ENCODE data around the gene PPP1R26. TPM values are rescaled to one million over a fixed set of nuclear protein-coding genes. Genes with fewer than 3 reads are reported as not detected.

Gene PPP1R26
- total and polyA plus RNA-seq, 2 experiments from 2014 or later = 10.7 to 49.8 TPM

DNA sequence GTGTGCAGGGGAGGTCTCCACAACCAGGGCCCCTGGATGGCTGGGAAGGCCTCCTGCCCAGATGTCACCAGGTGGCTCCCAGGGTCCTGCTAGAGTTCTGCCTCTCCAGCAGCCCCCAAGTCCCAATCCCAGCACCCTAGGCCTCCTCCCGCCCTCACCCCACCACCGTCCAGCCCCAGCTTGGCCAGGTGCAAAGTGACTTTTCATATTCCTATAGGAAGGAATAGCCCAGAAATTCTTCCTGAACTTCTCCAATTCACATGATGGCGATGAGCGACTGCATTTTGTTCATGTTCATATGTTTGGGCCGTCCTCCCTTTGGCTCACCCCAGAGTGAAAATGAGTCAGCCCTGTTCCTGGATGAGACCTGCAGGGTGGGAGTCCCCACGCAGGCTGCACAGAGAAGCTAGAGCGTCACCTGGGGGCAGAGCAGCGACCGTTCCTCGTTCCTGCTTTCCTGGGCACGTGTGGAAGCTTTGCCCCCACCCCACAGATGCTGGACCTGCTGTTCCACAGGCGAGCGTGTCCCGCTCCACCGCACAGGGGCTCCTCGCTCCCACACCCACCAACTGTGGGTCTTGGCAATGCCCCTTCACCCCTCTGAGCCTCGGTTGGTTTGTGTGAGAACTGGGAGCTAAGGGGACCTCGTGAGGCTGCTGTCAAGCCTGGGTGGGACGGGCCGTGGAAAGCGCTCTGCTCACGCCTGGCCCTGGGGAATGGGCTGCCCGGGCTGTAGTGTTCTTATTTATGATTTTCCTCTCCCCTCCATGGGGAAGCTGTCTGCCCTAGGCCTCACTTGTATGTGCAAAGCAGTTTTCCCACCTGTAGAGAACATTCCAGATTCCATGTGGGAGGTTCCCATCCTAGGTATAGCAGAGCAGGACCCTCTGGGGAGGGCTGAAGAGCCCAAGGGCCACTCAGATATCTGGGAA lies 27.8 kb downstream of the PPP1R26 start:
- Mint-ChIP-seq H3K4me3 (no peak overlapping the region), H3K27ac (no peak overlapping the region), H3K27me3 (ENCODE audit: insufficient read depth, low read depth, poor library complexity) (peaks cover 9% of the 10 kb centered on the region), H3K4me1 (peaks cover 4% of the 10 kb centered on the region; the same call in 2 of the 3 replicates), H3K36me3 (ENCODE audit: low read depth) (peaks cover 29% of the 10 kb centered on the region), H3K9me3 (no peaks in the 10 kb centered on the region; the same call in 2 of the 3 replicates)
- TF ChIP-seq ZNF114 (CRISPR knock-in tag; IDR thresholded peaks at IDR 0.05) (no peak), CREB1 (CRISPR knock-in tag; IDR thresholded peaks at IDR 0.05; ENCODE audit: low read depth) (no peak), POLR2AphosphoS5 (IDR thresholded peaks at IDR 0.05; ENCODE audit: low read depth) (no peak), EZH2phosphoT487 (IDR thresholded peaks at IDR 0.05; ENCODE audit: unreplicated experiment) (no peak), NANOG (IDR thresholded peaks at IDR 0.05; ENCODE audit: borderline replicate concordance) (no peak), STAT1 (IDR thresholded peaks at IDR 0.05; ENCODE audit: unreplicated experiment) (no peak), JUNB (IDR thresholded peaks at IDR 0.05; ENCODE audit: unreplicated experiment) (no peak)
- TF ChIP-seq, protein P1, sequence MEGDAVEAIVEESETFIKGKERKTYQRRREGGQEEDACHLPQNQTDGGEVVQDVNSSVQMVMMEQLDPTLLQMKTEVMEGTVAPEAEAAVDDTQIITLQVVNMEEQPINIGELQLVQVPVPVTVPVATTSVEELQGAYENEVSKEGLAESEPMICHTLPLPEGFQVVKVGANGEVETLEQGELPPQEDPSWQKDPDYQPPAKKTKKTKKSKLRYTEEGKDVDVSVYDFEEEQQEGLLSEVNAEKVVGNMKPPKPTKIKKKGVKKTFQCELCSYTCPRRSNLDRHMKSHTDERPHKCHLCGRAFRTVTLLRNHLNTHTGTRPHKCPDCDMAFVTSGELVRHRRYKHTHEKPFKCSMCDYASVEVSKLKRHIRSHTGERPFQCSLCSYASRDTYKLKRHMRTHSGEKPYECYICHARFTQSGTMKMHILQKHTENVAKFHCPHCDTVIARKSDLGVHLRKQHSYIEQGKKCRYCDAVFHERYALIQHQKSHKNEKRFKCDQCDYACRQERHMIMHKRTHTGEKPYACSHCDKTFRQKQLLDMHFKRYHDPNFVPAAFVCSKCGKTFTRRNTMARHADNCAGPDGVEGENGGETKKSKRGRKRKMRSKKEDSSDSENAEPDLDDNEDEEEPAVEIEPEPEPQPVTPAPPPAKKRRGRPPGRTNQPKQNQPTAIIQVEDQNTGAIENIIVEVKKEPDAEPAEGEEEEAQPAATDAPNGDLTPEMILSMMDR (conservative IDR thresholded peaks at IDR 0.05; ENCODE audit: low read depth in 2 of 2) = no peak; a peak in 1 of 4 replicates
- TF ChIP-seq, protein P2, sequence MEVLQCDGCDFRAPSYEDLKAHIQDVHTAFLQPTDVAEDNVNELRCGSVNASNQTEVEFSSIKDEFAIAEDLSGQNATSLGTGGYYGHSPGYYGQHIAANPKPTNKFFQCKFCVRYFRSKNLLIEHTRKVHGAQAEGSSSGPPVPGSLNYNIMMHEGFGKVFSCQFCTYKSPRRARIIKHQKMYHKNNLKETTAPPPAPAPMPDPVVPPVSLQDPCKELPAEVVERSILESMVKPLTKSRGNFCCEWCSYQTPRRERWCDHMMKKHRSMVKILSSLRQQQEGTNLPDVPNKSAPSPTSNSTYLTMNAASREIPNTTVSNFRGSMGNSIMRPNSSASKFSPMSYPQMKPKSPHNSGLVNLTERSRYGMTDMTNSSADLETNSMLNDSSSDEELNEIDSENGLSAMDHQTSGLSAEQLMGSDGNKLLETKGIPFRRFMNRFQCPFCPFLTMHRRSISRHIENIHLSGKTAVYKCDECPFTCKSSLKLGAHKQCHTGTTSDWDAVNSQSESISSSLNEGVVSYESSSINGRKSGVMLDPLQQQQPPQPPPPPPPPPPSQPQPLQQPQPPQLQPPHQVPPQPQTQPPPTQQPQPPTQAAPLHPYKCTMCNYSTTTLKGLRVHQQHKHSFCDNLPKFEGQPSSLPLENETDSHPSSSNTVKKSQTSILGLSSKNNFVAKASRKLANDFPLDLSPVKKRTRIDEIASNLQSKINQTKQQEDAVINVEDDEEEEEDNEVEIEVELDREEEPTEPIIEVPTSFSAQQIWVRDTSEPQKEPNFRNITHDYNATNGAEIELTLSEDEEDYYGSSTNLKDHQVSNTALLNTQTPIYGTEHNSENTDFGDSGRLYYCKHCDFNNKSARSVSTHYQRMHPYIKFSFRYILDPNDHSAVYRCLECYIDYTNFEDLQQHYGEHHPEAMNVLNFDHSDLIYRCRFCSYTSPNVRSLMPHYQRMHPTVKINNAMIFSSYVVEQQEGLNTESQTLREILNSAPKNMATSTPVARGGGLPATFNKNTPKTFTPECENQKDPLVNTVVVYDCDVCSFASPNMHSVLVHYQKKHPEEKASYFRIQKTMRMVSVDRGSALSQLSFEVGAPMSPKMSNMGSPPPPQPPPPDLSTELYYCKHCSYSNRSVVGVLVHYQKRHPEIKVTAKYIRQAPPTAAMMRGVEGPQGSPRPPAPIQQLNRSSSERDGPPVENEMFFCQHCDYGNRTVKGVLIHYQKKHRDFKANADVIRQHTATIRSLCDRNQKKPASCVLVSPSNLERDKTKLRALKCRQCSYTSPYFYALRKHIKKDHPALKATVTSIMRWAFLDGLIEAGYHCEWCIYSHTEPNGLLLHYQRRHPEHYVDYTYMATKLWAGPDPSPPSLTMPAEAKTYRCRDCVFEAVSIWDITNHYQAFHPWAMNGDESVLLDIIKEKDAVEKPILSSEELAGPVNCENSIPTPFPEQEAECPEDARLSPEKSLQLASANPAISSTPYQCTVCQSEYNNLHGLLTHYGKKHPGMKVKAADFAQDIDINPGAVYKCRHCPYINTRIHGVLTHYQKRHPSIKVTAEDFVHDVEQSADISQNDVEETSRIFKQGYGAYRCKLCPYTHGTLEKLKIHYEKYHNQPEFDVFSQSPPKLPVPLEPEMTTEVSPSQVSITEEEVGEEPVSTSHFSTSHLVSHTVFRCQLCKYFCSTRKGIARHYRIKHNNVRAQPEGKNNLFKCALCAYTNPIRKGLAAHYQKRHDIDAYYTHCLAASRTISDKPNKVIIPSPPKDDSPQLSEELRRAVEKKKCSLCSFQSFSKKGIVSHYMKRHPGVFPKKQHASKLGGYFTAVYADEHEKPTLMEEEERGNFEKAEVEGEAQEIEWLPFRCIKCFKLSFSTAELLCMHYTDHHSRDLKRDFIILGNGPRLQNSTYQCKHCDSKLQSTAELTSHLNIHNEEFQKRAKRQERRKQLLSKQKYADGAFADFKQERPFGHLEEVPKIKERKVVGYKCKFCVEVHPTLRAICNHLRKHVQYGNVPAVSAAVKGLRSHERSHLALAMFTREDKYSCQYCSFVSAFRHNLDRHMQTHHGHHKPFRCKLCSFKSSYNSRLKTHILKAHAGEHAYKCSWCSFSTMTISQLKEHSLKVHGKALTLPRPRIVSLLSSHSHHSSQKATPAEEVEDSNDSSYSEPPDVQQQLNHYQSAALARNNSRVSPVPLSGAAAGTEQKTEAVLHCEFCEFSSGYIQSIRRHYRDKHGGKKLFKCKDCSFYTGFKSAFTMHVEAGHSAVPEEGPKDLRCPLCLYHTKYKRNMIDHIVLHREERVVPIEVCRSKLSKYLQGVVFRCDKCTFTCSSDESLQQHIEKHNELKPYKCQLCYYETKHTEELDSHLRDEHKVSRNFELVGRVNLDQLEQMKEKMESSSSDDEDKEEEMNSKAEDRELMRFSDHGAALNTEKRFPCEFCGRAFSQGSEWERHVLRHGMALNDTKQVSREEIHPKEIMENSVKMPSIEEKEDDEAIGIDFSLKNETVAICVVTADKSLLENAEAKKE (CRISPR knock-in tag; IDR thresholded peaks at IDR 0.05) = no peak
- TF ChIP-seq, protein P3, sequence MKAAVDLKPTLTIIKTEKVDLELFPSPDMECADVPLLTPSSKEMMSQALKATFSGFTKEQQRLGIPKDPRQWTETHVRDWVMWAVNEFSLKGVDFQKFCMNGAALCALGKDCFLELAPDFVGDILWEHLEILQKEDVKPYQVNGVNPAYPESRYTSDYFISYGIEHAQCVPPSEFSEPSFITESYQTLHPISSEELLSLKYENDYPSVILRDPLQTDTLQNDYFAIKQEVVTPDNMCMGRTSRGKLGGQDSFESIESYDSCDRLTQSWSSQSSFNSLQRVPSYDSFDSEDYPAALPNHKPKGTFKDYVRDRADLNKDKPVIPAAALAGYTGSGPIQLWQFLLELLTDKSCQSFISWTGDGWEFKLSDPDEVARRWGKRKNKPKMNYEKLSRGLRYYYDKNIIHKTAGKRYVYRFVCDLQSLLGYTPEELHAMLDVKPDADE (IDR thresholded peaks at IDR 0.05) = no peak
- Histone ChIP-seq H3K4me3 (no peak overlapping the region), H3K27me3 (ENCODE audit: insufficient read depth) (no peaks in the 10 kb centered on the region), H3K27ac (ENCODE audit: low read depth) (no peak overlapping the region), H3F3A (replicated peaks; ENCODE audit: low read depth) (no peaks in the 10 kb centered on the region), H2AFZ (no peak overlapping the region), H3K79me2 (replicated peaks; ENCODE audit: insufficient read depth) (0 out of 2 replicates have a peak, but pooled peaks cover 3% of the 10 kb centered on the region), H4K20me1 (replicated peaks; ENCODE audit: insufficient read depth) (no peaks in the 10 kb centered on the region), H3K36me3 (ENCODE audit: insufficient read depth) (0 out of 2 replicates have a peak, but pooled peaks cover 4% of the 10 kb centered on the region), H3K4me2 (no peak overlapping the region), H3K4me1 (ENCODE audit: insufficient read depth) (no peaks in the 10 kb centered on the region), H3K9me2 (ENCODE audit: insufficient read depth) (no peaks in the 10 kb centered on the region)
- DNase-seq (ENCODE audit: low spot score) (no peak), ATAC-seq (no peak)

All from GM23338 (cell line).